PC-9 (cell line): Measurements from ENCODE around the gene OPTN. TPM values are rescaled to one million over a fixed set of nuclear protein-coding genes. Genes with fewer than 3 reads are reported as not detected.
A peak's percentile ranks its signal among the peaks of the same experiment; 100 is the strongest.
"Not testable (repeated sequence)": the region's sequence is repeated elsewhere in the genome, so short reads cannot be mapped to it uniquely, and the experiment has no call there.

Experiments
- BruUV-seq: library from RNA; stranded (reverse); fragments of 400-500 nt; replicated peaks from 2 replicates; lab custom pipeline; 2021; lab: Mats Ljungman, UMichigan
- CTCF ChIA-PET: fragments of 300-600 bp; sonication (Branson Sonifier 250); formaldehyde crosslinking; loops from one replicate; lab custom pipeline; 2022; ENCODE audit warnings: antibody characterized with exemption; lab: Charles Lee
- POLR2A ChIA-PET: fragments of 300-600 bp; sonication (Branson Sonifier 250); formaldehyde crosslinking; loops from one replicate; lab custom pipeline; 2022; ENCODE audit warnings: antibody characterized with exemption; ENCODE audit not compliant: unreplicated experiment; lab: Charles Lee
- DNase-seq, 2 experiments: peaks; one replicate each; pipeline versions ENCODE4 v3.0.0 to v3.0.0-alpha.2; 2015 to 2022; ENCODE audit warnings: mixed read lengths in 1 of 2
- H2AFZ ChIP-seq: fragments of 200-600 bp; sonication (generic); 2 replicates; pipeline ENCODE4 v1.8.1; 2017; ENCODE audit warnings: antibody characterized with exemption
- H3F3A ChIP-seq: fragments of 200-600 bp; sonication (generic); 2 replicates; pipeline ENCODE4 v1.8.1; 2017; ENCODE audit warnings: antibody characterized with exemption, mild to moderate bottlenecking, low read depth; ENCODE audit not compliant: insufficient read depth
- H3K27ac ChIP-seq: fragments of 200-600 bp; sonication (generic); 2 replicates; pipeline ENCODE4 v1.6.1; 2016; ENCODE audit warnings: mixed run types
- H3K27me3 ChIP-seq: fragments of 200-600 bp; sonication (generic); 2 replicates; pipeline ENCODE4 v1.6.1; 2016; ENCODE audit warnings: low read depth, mixed run types; ENCODE audit not compliant: insufficient read depth
- H3K36me3 ChIP-seq: fragments of 200-600 bp; sonication (generic); 2 replicates; pipeline ENCODE4 v1.6.1; 2016; ENCODE audit warnings: low read depth, mixed run types
- H3K4me1 ChIP-seq: fragments of 200-600 bp; sonication (generic); replicated peaks from 2 replicates; pipeline ENCODE4 v1.6.1; 2016; ENCODE audit warnings: mixed run types; ENCODE audit not compliant: insufficient read depth
- H3K4me2 ChIP-seq: fragments of 200-600 bp; sonication (generic); 2 replicates; pipeline ENCODE4 v1.6.1; 2017; ENCODE audit warnings: mixed run types
- H3K4me3 ChIP-seq: fragments of 200-600 bp; sonication (generic); 2 replicates; pipeline ENCODE4 v1.6.1; 2016; ENCODE audit warnings: mixed run types
- H3K79me2 ChIP-seq: fragments of 200-600 bp; sonication (generic); 2 replicates; pipeline ENCODE4 v1.6.1; 2017; ENCODE audit warnings: low read depth, mixed run types
- H3K9me2 ChIP-seq: fragments of 200-600 bp; sonication (generic); 2 replicates; pipeline ENCODE4 v1.8.1; 2017; ENCODE audit warnings: mild to moderate bottlenecking; ENCODE audit not compliant: insufficient read depth
- H3K9me3 ChIP-seq: fragments of 200-600 bp; sonication (generic); 2 replicates; pipeline ENCODE4 v1.8.1; 2016; ENCODE audit warnings: low read depth; ENCODE audit not compliant: insufficient read depth
- H4K20me1 ChIP-seq: fragments of 200-600 bp; sonication (generic); 2 replicates; pipeline ENCODE4 v1.8.1; 2017; ENCODE audit not compliant: insufficient read depth
- EZH2 ChIP-seq: fragments of 200-600 bp; sonication (generic); IDR thresholded peaks from 2 replicates; pipeline ENCODE4 v1.8.0; 2017; ENCODE audit warnings: antibody characterized with exemption, low read depth
- intact Hi-C: fragments of 100-400 bp; cut with micrococcal nuclease; formaldehyde crosslinking; loops from one replicate; pipeline ENCODE4 v1.10.0; 2022; ENCODE audit not compliant: unreplicated experiment
- total RNA-seq: library from RNA; stranded (reverse); gene quantifications from 2 replicates; pipeline ENCODE4 v1.2.3, GENCODE V29; 2021
- TF ChIP-seq, protein P1 (sequence below): fragments of 200-600 bp; sonication (generic); conservative IDR thresholded peaks from 2 replicates; pipeline ENCODE4 v1.6.1; 2017; ENCODE audit warnings: mixed run types, antibody characterized with exemption, mild to moderate bottlenecking, moderate library complexity

OPTN gene
- total RNA-seq, 1 experiment from 2014 or later: 26.6 TPM

DNA sequence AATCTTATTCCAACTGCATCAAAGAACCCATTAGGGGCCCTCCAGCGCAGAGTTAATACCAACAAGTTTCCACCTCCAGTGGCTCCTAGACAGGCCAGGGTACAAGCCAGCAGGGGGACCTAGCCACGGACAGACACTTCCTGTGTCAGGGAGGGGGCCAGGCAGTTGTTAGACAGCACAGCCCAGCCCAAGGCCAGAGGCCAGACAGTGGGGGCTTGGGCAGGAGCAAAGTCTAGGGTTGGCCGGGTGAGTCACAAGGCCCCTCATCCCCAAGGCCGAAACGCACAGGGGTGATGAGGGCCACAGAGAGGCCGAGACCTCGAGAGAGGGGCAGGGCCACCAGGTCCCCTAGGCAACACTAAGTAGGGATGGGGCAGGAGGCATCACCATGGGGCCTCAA, 19.3 kb upstream of the OPTN start:
- ChIA-PET POLR2A (no interaction called here), CTCF (no interaction called here)
- Histone ChIP-seq H2AFZ (no peak overlapping the region), H3K36me3 (no peaks in the 10 kb centered on the region), H3K27me3 (no peaks in the 10 kb centered on the region), H3K9me2 (no peaks in the 10 kb centered on the region), H3K79me2 (no peaks in the 10 kb centered on the region), H3F3A (no peaks in the 10 kb centered on the region), H3K9me3 (peaks cover 7% of the 10 kb centered on the region), H4K20me1 (no peaks in the 10 kb centered on the region), H3K4me3 (no peak overlapping the region), H3K4me1 (no peaks in the 10 kb centered on the region), H3K27ac (no peak overlapping the region), H3K4me2 (no peak overlapping the region)
- no peak for DNase-seq
- no peak for TF ChIP-seq EZH2
- TF ChIP-seq, protein P1, sequence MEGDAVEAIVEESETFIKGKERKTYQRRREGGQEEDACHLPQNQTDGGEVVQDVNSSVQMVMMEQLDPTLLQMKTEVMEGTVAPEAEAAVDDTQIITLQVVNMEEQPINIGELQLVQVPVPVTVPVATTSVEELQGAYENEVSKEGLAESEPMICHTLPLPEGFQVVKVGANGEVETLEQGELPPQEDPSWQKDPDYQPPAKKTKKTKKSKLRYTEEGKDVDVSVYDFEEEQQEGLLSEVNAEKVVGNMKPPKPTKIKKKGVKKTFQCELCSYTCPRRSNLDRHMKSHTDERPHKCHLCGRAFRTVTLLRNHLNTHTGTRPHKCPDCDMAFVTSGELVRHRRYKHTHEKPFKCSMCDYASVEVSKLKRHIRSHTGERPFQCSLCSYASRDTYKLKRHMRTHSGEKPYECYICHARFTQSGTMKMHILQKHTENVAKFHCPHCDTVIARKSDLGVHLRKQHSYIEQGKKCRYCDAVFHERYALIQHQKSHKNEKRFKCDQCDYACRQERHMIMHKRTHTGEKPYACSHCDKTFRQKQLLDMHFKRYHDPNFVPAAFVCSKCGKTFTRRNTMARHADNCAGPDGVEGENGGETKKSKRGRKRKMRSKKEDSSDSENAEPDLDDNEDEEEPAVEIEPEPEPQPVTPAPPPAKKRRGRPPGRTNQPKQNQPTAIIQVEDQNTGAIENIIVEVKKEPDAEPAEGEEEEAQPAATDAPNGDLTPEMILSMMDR: no peak
- intact Hi-C loops: no loop called here
- no TSS peak for BruUV-seq

DNA sequence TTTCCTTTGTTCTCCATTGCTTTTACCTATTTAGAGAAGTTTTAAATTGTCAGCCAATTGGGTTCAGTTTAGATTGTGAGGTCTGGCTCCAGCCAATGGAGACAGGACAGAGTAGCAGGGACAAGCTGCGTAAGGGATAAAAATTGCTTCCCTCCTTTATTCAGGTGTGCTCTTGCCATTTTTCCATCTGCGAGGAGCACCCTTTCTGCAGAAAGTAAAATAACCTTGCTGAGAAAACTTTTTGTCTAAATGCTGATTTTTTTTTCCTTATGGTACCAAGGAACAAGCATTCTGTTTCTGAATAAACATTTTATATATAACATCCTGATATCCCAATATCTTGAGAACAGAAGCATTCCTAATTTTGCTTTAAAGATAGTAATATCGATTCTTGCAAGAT, 16.3 kb upstream of the OPTN start:
- intact Hi-C loops, POLR2A ChIA-PET, H4K20me1 ChIP-seq, H3K9me3 ChIP-seq, H3K79me2 ChIP-seq, DNase-seq, H3K27me3 ChIP-seq, H2AFZ ChIP-seq, H3K4me2 ChIP-seq, H3K4me3 ChIP-seq, H3K36me3 ChIP-seq, H3K9me2 ChIP-seq, CTCF ChIA-PET, H3K27ac ChIP-seq, BruUV-seq: not testable (repeated sequence)
- H3K4me1 ChIP-seq: peaks cover 12% of the 10 kb centered on the region
- peaks cover 13% of the 10 kb centered on the region; the same call in 1 of the 2 replicates for H3F3A ChIP-seq

DNA sequence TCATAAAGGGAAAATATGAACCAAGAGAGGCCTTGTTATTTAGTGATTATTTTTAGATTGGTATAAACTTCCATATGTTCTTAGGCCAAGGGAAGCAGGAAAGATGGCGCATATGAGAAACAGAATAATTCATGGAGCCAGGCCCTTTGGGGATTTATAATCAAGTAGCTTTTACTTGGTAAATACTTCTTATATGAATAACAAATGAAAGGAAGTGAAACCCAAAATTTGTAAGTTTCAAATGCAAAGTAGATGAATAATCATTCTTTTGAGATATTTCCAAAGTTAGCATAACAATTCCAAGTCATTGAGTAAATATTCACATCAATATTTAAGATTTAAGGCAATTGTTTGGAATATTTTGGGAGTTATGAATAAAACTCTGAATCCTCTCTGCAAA, 13.9 kb upstream of the OPTN start:
- Histone ChIP-seq H4K20me1 (no peaks in the 10 kb centered on the region), H3K4me2 (no peak overlapping the region), H3K79me2 (no peaks in the 10 kb centered on the region), H3K9me2 (no peaks in the 10 kb centered on the region), H3K4me3 (no peak overlapping the region), H2AFZ (no peak overlapping the region), H3K4me1 (peaks cover 13% of the 10 kb centered on the region), H3K27ac (no peak overlapping the region), H3F3A (peaks cover 17% of the 10 kb centered on the region; the same call in 1 of the 2 replicates), H3K36me3 (no peaks in the 10 kb centered on the region), H3K9me3 (peaks cover 3% of the 10 kb centered on the region), H3K27me3 (no peaks in the 10 kb centered on the region)
- no peak for TF ChIP-seq EZH2
- TF ChIP-seq, protein P1: no peak
- ChIA-PET CTCF (no interaction called here), POLR2A (no interaction called here)
- intact Hi-C loops: no loop called here
- BruUV-seq: no TSS peak
- DNase-seq: no peak

DNA sequence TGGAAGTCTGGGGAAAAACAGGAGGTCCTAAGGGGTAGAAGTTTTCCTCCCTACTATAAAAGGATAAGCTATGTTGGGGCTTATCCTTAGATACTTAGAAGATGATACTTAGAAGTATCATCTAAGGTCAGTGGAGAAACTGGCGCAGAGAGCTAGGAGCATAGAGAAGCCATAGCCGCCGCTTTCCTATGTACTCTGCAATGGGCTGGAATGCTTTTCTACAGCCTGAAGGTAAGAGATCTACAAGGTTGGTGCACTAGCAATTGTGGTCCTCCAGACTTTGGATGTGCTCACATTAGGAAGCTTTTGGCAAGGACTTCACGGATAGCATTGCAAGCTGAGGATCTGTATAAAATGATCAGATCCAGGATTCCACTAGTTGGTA, 12.4 kb upstream of the OPTN start:
- Histone ChIP-seq H3K27me3 (no peaks in the 10 kb centered on the region), H3K4me1 (peaks cover 13% of the 10 kb centered on the region), H2AFZ (no peak overlapping the region), H3K9me3 (peaks cover 3% of the 10 kb centered on the region), H4K20me1 (no peaks in the 10 kb centered on the region), H3F3A (peaks cover 17% of the 10 kb centered on the region; the same call in 1 of the 2 replicates), H3K79me2 (no peaks in the 10 kb centered on the region), H3K4me3 (no peak overlapping the region), H3K36me3 (no peaks in the 10 kb centered on the region), H3K27ac (no peak overlapping the region), H3K9me2 (no peaks in the 10 kb centered on the region), H3K4me2 (peak overlapping the region; percentile 52; the same call in 1 of the 2 replicates)
- ChIA-PET POLR2A (no interaction called here), CTCF (no interaction called here)
- intact Hi-C loops: no loop called here
- BruUV-seq: no TSS peak
- TF ChIP-seq, protein P1: no peak
- TF ChIP-seq EZH2: no peak
- no peak for DNase-seq
